Tibial artery (tissue), 4 donors: ENCODE results near the gene KLC1.

Experiments used
- DNase-seq, 2 donors: peaks; one replicate each; pipeline ENCODE4 v3.0.0-alpha.2; 2019
- H3K27ac ChIP-seq, 2 donors: fragments of 200-600 bp; sonication (generic) in 1 of 2; 1 replicate in 1 of 2; 2 replicates in 1 of 2; pipeline ENCODE4 v1.5.1; 2018 to 2019; ENCODE audit warnings: mild to moderate bottlenecking in 1 of 2
- H3K27me3 ChIP-seq, 2 donors: fragments of 200-600 bp; sonication (generic) in 1 of 2; one replicate each; pipeline versions ENCODE4 v1.5.1 to v1.6.0; 2016 to 2019
- H3K36me3 ChIP-seq, 3 donors: fragments of 200-600 bp; sonication (generic) in 2 of 3; one replicate each; pipeline ENCODE4 v1.5.1; 2016 to 2019; ENCODE audit warnings: mild to moderate bottlenecking in 2 of 3
- H3K4me1 ChIP-seq, 4 donors: fragments of 200-600 bp; sonication (generic) in 2 of 4; 1 replicate in 3 of 4; 2 replicates in 1 of 4; pipeline ENCODE4 v1.5.1; 2016 to 2019
- H3K4me3 ChIP-seq, 2 donors: fragments of 200-600 bp; sonication (generic) in 1 of 2; 1 replicate in 1 of 2; 2 replicates in 1 of 2; pipeline ENCODE4 v1.5.1; 2018 to 2019; ENCODE audit warnings: mild to moderate bottlenecking in 2 of 2
- H3K9me3 ChIP-seq, 3 donors: fragments of 200-600 bp; sonication (generic) in 1 of 3; one replicate each; pipeline ENCODE4 v1.5.1; 2016 to 2019
- CTCF ChIP-seq, 2 experiments: fragments of 200-600 bp in 1 of 2; fragments of 450-650 bp in 1 of 2; IDR thresholded peaks; one replicate each; pipeline ENCODE4 v1.5.1; 2017 to 2019; ENCODE audit warnings: antibody characterized with exemption in 2 of 2, mild to moderate bottlenecking in 1 of 2, moderate library complexity in 1 of 2
- intact Hi-C: fragments of 100-400 bp; cut with DNase I; formaldehyde crosslinking; loops from one replicate; pipeline ENCODE4 v1.15.0; 2023; ENCODE audit warnings: low total_unique reads

Gene KLC1

GRCh38 chr14:103669370-103669769 is 40.4 kb downstream of the KLC1 start:
- no peaks in the 10 kb centered on the region for H3K27me3 ChIP-seq
- no peak overlapping the region for H3K4me3 ChIP-seq
- no peak for TF ChIP-seq CTCF (IDR thresholded peaks at IDR 0.05)
- intact Hi-C loops = no loop called here
- no peak overlapping the region for H3K27ac ChIP-seq
- H3K36me3 ChIP-seq = peaks cover 71 to 95% (median 81%) of the 10 kb centered on the region in 3 donors
- DNase-seq = no peak
- H3K9me3 ChIP-seq = no peaks in the 10 kb centered on the region
- peaks cover 0 to 8% (median 0%) of the 10 kb centered on the region in 4 donors for H3K4me1 ChIP-seq

GRCh38 chr14:103671911-103672310 is 42.9 kb downstream of the KLC1 start:
- Histone ChIP-seq H3K9me3 (no peaks in the 10 kb centered on the region), H3K36me3 (peaks cover 97 to 100% (median 98%) of the 10 kb centered on the region in 3 donors), H3K27me3 (no peaks in the 10 kb centered on the region), H3K4me3 (no peak overlapping the region), H3K4me1 (no peaks in the 10 kb centered on the region), H3K27ac (no peak overlapping the region)
- intact Hi-C loops = no loop called here
- no peak for DNase-seq
- TF ChIP-seq CTCF (IDR thresholded peaks at IDR 0.05) = no peak

- intact Hi-C loops = no loop called here
- peaks cover 85 to 100% (median 98%) of the 10 kb centered on the region in 3 donors for H3K36me3 ChIP-seq
Measured at GRCh38 chr14:103675957-103676356, 46.9 kb downstream of the KLC1 start.

GRCh38 chr14:103676881-103677675 is 48.1 kb downstream of the KLC1 start:
- Histone ChIP-seq H3K4me1 (peaks cover 0 to 18% (median 10%) of the 10 kb centered on the region in 4 donors), H3K9me3 (no peaks in the 10 kb centered on the region), H3K4me3 (no peak overlapping the region), H3K27ac (no peak overlapping the region), H3K27me3 (no peaks in the 10 kb centered on the region), H3K36me3 (peaks cover 84 to 100% (median 99%) of the 10 kb centered on the region in 3 donors)
- intact Hi-C loops = no loop called here
- TF ChIP-seq CTCF (IDR thresholded peaks at IDR 0.05) = no peak
- DNase-seq = no peak

More at GRCh38 chr14:103675957-103676356, 46.9 kb downstream of the KLC1 start:
- Histone ChIP-seq H3K4me3 (no peak overlapping the region), H3K27ac (no peak overlapping the region), H3K27me3 (no peaks in the 10 kb centered on the region), H3K4me1 (peaks cover 0 to 18% (median 10%) of the 10 kb centered on the region in 4 donors), H3K9me3 (no peaks in the 10 kb centered on the region)
- DNase-seq = no peak
- TF ChIP-seq CTCF (IDR thresholded peaks at IDR 0.05) = no peak

- no peaks in the 10 kb centered on the region for H3K27me3 ChIP-seq
- peak overlapping the region; percentile 26 to 59 for H3K27ac ChIP-seq
- TF ChIP-seq CTCF (IDR thresholded peaks at IDR 0.05) = peak; percentile 10 to 17
- H3K4me3 ChIP-seq = no peak overlapping the region
- peaks cover 0 to 18% (median 10%) of the 10 kb centered on the region in 4 donors for H3K4me1 ChIP-seq
- DNase-seq = peak in 1 of 2 donors; percentile 47
- H3K36me3 ChIP-seq = peaks cover 83 to 100% (median 97%) of the 10 kb centered on the region in 3 donors
- H3K9me3 ChIP-seq = no peaks in the 10 kb centered on the region
- intact Hi-C loops = no loop called here
Measured at GRCh38 chr14:103679351-103679750, 50.3 kb downstream of the KLC1 start.
